A673 (cell line): ENCODE measurements around the gene PDXDC1. TPM values are rescaled to one million over a fixed set of nuclear protein-coding genes. Genes with fewer than 3 reads are reported as not detected.
A peak's percentile ranks its signal among the peaks of the same experiment; 100 is the strongest.

Experiments used
- BruUV-seq: library from RNA; stranded (reverse); fragments of 400-500 nt; replicated peaks from 2 replicates; lab custom pipeline; 2021; lab: Mats Ljungman, UMichigan
- CTCF ChIA-PET: fragments of 300-600 bp; sonication (Branson Sonifier 250); formaldehyde crosslinking; loops from one replicate; lab custom pipeline; 2022; ENCODE audit warnings: antibody characterized with exemption; lab: Charles Lee
- POLR2A ChIA-PET: fragments of 300-600 bp; sonication (Branson Sonifier 250); formaldehyde crosslinking; loops from one replicate; lab custom pipeline; 2022; ENCODE audit warnings: antibody characterized with exemption; ENCODE audit not compliant: low non-redundant PET; lab: Charles Lee
- DNase-seq: peaks from one replicate; pipeline ENCODE4 v3.0.0-alpha.2; 2015; ENCODE audit warnings: low spot score
- H3K27ac ChIP-seq: fragments of 200-600 bp; sonication (generic); 2 replicates; pipeline ENCODE4 v1.5.1; 2016; ENCODE audit warnings: mixed run types, low read depth, mild to moderate bottlenecking, mixed read lengths, antibody characterized with exemption, low read length; ENCODE audit not compliant: poor library complexity, severe bottlenecking
- H3K27me3 ChIP-seq: fragments of 200-600 bp; sonication (generic); replicated peaks from 2 replicates; pipeline ENCODE4 v1.6.1; 2017; ENCODE audit warnings: mixed run types, low read depth, mild to moderate bottlenecking, mixed read lengths, antibody characterized with exemption, low read length; ENCODE audit not compliant: insufficient read depth, poor library complexity
- H3K36me3 ChIP-seq: fragments of 200-600 bp; sonication (generic); 2 replicates; pipeline ENCODE4 v1.6.1; 2016; ENCODE audit warnings: mixed run types, mild to moderate bottlenecking, mixed read lengths, antibody characterized with exemption, low read length; ENCODE audit not compliant: insufficient read depth, poor library complexity, severe bottlenecking
- H3K4me1 ChIP-seq: fragments of 200-600 bp; sonication (generic); 2 replicates; pipeline ENCODE4 v1.6.1; 2017; ENCODE audit warnings: mixed run types, mild to moderate bottlenecking, mixed read lengths, antibody characterized with exemption, low read length; ENCODE audit not compliant: insufficient read depth, poor library complexity, severe bottlenecking
- H3K4me3 ChIP-seq: fragments of 200-600 bp; sonication (generic); 2 replicates; pipeline ENCODE4 v1.5.1; 2016; ENCODE audit warnings: low read depth, mixed run types, mild to moderate bottlenecking, mixed read lengths, low read length; ENCODE audit not compliant: poor library complexity, severe bottlenecking
- H3K9me3 ChIP-seq: fragments of 200-600 bp; sonication (generic); 2 replicates; pipeline ENCODE4 v1.6.1; 2016; ENCODE audit warnings: mixed run types, low read depth, mild to moderate bottlenecking, mixed read lengths, antibody characterized with exemption, low read length; ENCODE audit not compliant: poor library complexity, severe bottlenecking
- CTCF ChIP-seq: fragments of 300-800, 200-600 bp; sonication (generic); conservative IDR thresholded peaks from 2 replicates; pipeline ENCODE4 v1.5.1; 2017; ENCODE audit warnings: low read depth, mild to moderate bottlenecking, antibody characterized with exemption, low read length, moderate library complexity, mixed read lengths
- EZH2 ChIP-seq: fragments of 200-600 bp; sonication (generic); IDR thresholded peaks from 2 replicates; pipeline ENCODE4 v1.6.1; 2017; ENCODE audit warnings: borderline replicate concordance, low read depth, mild to moderate bottlenecking, mixed read lengths, antibody characterized with exemption, low read length; ENCODE audit not compliant: poor library complexity, severe bottlenecking
- intact Hi-C: fragments of 100-400 bp; cut with micrococcal nuclease; formaldehyde crosslinking; loops from one replicate; pipeline ENCODE4 v1.10.0; 2022; ENCODE audit not compliant: unreplicated experiment
- total RNA-seq: library from RNA; stranded (reverse); gene quantifications from 2 replicates; pipeline ENCODE4 v1.2.3, GENCODE V29; 2021

The PDXDC1 gene
- total RNA-seq, 1 experiment from 2014 or later = 103 TPM

- no TSS peak for BruUV-seq
- Histone ChIP-seq H3K4me1 (no peaks in the 10 kb centered on the region), H3K27me3 (no peaks in the 10 kb centered on the region), H3K36me3 (peaks cover 54% of the 10 kb centered on the region), H3K27ac (peak overlapping the region; percentile 0), H3K9me3 (no peaks in the 10 kb centered on the region), H3K4me3 (no peak overlapping the region)
- TF ChIP-seq CTCF = no peak
- no peak for TF ChIP-seq EZH2
- ChIA-PET CTCF (no interaction called here), POLR2A (no interaction called here)
- no peak for DNase-seq
- intact Hi-C loops = no loop called here
These were observed 56.4 kb downstream of the PDXDC1 start for GRCh38 chr16:15031179-15031578.

- intact Hi-C loops = no loop called here
- Histone ChIP-seq H3K27me3 (no peaks in the 10 kb centered on the region), H3K4me1 (no peaks in the 10 kb centered on the region), H3K27ac (peak overlapping the region; percentile 0), H3K9me3 (no peaks in the 10 kb centered on the region), H3K36me3 (peaks cover 58% of the 10 kb centered on the region), H3K4me3 (no peak overlapping the region)
- CTCF ChIA-PET = no interaction called here
- DNase-seq = no peak
- no TSS peak for BruUV-seq
- TF ChIP-seq CTCF (no peak), EZH2 (no peak)
- POLR2A ChIA-PET = no interaction called here
These were observed 56.8 kb downstream of the PDXDC1 start for GRCh38 chr16:15031586-15031985.

- intact Hi-C loops = no loop called here
- peak; percentile 53 for DNase-seq
- ChIA-PET CTCF (no interaction called here), POLR2A (no interaction called here)
- H3K9me3 ChIP-seq = no peaks in the 10 kb centered on the region
- no TSS peak for BruUV-seq
- H3K4me3 ChIP-seq = no peak overlapping the region
- peaks cover 67% of the 10 kb centered on the region for H3K36me3 ChIP-seq
- no peaks in the 10 kb centered on the region for H3K27me3 ChIP-seq
- H3K4me1 ChIP-seq = no peaks in the 10 kb centered on the region
- no peak overlapping the region for H3K27ac ChIP-seq
- no peak for TF ChIP-seq EZH2
- TF ChIP-seq CTCF = no peak
These were observed 57.9 kb downstream of the PDXDC1 start for GRCh38 chr16:15032547-15033308.
